Inferior parietal cortex (tissue), 1 donor: ENCODE measurements around the gene KIFAP3.
A peak's percentile ranks its signal among the peaks of the same experiment; 100 is the strongest.

ENCODE experiments used
- DNase-seq: peaks from one replicate; pipeline ENCODE4 v3.0.0-alpha.2; 2016; ENCODE audit errors: extremely low spot score

Gene KIFAP3

DNA sequence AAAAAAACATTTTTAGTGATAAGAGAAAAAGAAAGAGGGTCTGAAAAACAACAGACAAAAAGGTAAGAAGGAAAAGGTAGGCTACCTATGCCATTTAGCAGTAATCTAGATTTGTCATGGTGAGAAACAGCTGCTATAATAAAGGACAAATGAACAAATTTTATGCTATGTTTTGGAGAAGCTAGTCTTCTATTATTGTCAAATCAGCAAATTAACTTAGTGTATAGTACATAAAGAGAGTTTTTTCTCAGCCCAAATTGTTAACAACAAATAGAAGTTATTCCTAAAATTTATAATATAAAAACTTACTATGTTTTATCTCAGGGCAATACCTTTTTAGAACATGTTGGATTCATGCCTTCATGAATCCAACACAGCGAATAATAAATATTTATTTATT, 88.7 kb downstream of the KIFAP3 start:
- no peak for DNase-seq

DNA sequence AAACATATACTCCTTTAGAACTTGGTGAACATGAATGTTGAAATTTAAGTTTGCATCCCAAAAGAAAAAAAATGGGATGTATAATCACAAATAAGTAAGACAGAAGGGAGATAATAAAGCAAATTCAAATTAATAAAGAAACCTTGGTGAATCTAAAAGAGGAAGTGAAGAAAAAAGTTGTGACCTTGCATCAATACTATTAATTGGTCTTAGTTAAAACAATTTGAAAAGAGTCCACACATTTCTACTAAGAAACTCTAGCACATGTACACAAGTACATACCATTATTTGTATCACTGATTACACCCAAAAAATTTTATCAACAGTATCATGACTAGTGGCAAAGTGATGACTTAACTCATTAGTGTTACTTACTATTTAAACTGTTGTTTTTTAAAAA, 100.4 kb downstream of the KIFAP3 start:
- no peak for DNase-seq

DNA sequence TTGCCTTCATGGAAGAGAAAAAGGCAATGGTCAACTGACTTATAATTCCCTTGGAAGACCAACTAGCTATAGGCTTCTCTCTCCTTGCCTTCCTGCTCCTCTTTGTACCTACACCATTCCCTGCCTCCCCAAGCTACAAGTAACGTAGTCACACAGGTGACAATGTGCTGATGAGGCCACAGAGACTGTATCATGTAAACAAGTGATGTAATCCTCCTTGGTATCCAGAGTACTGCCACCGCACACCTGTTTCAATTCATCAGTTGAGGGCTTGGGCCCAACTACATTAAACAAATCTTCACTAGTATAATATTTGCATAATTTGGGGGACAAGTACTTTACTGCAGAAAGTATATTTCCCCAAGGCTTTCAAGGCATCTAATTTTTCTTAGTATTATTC, 104.4 kb downstream of the KIFAP3 start:
- no peak for DNase-seq

DNA sequence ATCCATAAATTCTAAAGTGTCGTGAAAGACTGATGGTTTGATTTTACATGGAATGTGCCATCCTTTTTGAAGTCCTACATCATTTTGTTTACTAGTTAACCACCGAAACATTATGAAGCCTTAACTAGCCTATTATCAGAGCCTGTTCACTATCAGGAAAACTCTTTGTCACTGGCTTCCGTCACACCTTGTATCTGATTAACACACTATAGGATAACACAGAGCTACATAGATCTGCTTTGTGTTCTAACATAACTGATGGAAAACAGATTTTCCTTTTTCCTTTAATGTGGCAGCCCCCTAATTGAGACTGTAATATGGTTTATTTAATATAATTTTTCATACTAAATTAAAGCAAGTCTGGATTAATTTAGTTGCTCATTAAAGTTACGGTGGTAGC, 106.3 kb downstream of the KIFAP3 start:
- no peak for DNase-seq

DNA sequence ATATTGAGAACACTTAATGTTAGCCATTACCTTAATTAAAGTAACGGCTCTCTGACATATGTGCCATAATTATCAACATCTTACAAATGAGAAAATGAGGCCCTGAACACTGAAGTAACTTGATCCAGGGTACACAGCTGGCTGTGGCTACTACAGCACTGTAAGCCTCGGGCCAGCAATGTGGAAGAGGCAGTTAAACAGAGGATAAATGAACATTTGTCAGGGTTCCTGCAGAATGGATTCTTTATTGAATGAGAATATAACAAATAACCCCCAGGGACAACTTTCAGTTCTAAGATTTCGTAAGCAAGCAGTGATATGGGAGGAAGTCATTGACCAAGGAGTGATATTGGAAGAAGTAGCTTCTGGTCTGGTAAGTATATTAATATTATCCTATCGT, 110.3 kb downstream of the KIFAP3 start:
- no peak for DNase-seq

DNA sequence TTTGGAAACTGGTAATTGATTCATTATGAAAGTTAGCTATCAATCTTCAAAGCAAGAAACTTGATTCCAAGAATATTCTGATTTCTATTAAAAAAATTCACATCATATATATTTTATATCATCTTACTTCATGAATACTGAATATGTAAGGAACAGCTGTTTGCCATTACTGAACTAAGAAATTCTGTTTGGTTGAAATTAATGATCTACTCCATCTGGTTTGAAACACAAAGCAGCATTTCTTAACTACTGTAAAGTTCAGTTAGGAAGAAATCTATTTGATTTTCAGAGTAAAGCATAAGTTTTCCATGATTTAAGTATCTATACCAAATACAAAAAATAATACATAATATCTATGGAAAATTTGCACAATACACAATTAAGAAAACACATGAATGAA, 114.8 kb downstream of the KIFAP3 start:
- DNase-seq: no peak

DNA sequence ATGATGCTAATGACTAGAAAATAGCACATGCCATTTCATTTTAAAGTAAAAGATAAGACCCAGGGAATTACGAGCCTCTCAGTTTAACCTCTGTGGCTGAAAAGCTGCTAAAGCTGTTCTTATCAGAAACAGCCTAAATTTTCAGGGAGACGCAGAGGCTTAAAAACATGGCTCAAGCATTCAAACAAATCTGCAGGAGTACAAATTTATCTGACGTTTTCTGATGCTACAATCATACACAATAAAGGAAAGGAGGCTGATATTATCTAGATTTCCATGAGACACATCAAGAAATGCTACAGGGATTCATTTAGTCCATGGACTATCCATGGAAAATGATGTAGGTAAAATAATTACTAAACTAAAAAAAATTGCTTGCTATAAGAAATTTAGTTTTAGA, 115.5 kb downstream of the KIFAP3 start:
- DNase-seq: no peak

DNA sequence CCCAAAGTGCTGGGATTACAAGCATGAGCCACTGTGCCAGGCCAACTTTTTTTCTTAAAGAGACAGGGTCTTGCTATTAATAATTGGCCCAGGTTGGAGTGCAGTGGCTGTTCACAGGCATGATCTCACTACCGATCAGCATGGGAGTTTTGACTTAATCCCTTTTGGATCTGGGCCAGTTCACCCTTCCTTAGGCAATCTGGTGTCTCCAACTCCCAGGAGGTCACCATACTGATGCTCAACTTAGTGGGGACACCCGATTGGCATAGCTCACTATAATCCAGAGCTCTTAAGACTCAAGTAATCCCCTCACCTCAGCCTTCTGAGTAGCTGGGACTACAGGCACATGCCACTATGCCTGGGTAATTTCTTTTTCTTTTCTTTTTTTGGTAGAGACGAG, 116.6 kb downstream of the KIFAP3 start:
- DNase-seq: no peak

DNA sequence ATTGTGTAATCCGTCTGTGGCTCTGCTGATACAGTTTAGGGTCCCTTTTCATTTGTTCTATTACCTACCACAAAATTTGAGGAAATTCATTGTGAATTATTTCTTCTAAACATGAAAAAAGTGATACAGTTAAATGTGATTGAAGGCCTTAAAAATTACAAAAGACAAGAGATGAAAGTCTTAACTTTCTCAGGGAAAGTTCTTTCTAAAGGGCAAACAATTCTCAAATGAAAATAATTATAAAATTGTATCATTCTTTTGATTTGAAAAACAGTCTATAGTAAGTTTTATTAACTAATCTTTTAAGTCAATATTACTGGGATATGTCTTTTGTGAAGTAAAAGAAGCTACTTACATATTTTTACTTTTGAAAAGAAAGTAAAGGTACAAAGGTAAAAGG, 123.4 kb downstream of the KIFAP3 start:
- no peak for DNase-seq

DNA sequence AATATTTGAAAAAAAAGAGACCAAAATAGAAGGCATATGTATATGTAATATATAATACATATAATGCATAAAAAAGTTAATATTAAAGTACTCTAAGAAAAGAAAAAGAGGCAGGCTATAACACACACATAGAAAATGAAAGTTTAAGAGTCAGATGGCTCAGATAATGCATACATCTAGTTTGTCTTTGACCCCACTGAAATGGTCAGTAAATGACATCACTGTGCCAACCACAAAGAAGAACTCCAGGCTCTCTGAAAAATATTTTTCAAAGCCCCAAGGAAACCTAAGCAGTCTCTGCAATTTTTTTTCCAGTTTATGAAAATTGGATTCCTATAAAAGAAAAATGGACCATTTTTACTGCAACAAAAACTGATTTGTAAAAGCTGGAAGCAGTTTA, 125.4 kb downstream of the KIFAP3 start:
- no peak for DNase-seq

DNA sequence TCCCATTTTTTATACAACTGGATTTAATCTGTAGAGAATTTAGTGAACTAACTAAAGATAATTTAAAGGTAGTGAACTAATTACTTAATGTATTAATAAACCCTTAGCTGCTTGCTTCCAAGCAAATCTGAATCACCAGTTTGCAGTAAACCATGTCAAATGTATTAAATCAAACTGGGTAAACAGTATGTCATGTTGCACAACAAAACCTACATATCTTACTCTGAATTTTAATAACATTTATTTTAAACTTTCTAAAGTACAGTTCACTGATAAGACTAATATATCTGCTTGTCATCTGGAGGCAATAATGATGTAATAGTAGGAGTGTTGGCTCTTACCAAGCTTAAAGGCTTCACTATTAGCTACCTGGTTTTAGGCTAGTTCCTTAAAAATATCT, 128.3 kb downstream of the KIFAP3 start:
- DNase-seq: no peak

DNA sequence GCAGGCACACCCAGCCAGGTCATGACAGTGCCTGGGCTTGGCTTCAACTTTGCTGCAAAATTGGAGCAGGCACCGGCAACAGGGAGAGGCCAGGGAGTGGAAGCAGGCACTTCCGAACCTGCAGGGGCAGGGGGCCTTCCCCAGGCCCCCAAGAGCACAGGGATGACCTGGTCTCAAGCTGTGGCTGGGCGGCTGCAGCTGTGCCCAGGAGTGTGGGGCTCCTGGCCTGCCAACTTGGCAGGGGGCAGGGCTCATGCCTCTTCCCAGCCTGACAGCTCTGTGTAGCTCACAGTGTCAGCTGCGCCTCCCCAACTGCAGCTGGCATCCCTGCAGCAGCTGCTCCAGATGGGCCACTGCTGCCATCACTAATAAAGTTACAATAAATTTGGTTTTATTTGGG, 129.3 kb downstream of the KIFAP3 start:
- DNase-seq: no peak

DNA sequence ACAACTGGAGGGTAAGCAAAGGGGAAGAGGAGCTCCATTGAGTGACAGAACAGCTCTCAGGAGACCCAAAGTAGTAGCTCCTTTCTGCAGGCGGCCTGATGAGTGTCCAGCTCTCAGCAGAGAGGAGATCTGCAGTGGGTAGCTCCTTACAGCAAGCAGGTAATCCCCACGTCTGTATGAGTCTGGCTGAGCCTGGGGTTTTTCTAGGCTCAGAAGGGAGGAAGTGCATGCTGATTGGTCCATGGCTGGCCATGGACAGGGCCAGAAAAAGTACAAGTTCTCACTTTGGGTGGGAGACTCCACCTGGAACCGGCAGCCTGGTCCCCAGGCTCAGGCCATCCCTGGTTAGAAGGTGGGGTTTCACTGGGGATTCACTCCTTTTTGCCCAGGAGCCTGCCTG, 129.9 kb downstream of the KIFAP3 start:
- DNase-seq: no peak

DNA sequence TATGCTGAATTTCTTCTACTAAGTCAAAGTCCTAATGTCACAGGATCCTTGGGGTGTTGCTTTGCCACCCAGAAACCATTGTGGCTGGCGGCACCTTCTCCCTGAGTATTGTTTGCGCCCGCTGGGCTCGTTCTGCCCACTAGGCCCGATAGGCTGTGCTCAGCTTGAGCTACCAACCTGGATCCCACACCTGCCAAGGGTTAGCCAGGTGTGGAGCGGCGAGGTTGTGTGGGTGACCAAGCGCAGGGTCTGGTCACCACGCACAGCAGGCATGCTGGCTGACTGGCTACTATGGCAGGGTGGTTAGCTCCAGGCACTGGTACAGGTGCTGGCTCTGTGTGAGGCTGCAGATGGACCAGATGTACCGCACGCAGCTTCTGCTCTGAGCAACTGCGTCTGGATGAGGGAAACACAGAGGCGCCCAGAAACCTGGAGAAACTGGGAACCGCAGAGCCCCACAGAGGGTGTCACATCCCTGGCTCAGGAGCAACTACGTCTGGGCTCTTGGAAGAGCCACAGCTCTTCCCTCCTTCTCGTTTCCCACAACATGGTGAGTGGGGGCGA, 130.4 kb downstream of the KIFAP3 start:
- no peak for DNase-seq

DNA sequence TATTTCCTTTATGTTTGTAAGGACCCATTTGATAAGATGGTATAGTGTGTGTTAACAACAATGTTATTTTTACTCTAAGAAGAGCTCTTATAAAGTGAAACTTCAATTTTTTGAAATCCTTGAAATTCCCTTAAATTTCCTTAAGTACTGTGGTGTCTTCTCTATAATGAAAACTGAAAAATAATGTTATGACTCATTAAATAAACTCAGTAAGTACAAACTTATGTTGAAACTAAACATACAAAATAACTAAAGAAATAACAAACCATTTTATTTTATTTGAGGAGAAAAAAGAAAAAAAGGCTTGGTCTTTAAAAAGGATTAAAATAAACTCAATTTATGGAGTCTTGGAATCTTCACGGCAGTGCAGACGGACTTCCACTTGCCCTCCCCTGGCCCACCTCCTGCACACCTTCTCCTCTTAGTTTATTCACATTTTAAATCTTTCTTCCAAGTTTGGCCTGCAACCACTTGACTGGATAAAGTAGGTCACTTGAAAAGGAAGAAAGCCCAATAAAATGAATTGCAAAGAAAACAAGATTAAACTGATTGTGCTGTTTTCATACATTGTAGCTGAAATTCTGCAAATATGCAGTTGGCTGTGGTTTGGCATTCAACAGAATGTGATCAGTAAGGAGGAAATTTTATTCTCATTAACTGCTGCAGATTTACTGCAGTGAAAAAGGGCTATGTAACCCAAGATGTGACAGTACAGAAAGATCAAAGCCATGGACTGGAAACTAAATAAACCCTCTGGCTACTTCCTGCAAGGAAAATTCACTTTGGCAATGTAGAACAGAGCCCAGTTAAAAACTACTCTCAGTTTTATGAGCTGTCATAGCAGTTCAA, 132.3 kb downstream of the KIFAP3 start:
- no peak for DNase-seq

DNA sequence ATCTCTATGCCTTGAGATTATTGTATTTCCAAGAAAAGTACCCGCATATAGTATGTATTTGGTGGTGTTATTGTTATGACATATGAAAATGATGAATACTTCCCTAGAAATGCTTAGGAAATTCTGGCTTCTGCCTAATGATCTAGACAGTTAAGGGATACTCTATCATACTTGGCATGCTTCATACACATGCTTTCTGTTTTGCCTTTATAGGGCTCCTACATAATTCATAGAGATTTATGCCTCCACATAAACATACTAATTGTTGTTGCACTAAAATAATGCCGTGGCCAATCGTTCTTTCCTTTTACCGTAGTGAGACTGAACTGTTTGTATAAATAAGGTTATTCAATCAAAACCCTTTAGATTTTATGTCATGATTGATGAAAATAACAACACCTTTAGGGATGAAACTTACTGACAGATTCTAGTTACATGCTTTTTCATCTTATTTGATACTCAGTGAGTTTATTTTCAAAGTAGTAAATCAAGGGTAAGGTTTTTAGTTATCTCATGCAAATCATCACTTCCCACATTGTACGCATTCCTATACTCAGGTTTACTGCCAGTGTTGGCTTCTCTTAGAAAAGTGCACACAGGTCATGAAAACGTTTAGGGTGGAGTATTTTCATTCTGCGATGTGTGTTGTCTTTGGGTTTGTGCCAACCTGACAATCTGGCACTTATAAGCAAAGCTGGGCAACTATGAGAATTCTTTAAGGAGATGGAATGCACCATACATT, 140.3 kb downstream of the KIFAP3 start:
- DNase-seq: no peak

DNA sequence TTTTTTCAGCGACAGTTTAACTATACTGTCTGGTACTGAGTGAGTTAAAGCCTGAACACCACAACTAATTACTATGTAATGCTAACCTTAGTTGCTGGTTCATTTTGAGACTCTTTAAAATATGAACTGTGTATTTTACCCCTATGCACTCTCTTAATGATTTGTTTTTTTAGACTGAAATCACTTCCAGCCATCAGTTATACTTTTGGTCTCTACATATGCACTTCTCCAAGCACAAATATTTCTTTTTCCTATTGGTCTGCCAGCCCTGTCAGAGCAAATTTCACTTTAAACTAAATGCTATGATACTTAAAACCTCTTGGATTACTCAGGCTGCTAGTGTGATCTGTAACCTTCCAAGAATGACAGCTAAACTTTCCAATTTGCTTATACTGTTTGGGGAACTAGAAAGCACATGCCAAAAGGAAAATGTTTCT, 142.7 kb downstream of the KIFAP3 start:
- DNase-seq: no peak

DNA sequence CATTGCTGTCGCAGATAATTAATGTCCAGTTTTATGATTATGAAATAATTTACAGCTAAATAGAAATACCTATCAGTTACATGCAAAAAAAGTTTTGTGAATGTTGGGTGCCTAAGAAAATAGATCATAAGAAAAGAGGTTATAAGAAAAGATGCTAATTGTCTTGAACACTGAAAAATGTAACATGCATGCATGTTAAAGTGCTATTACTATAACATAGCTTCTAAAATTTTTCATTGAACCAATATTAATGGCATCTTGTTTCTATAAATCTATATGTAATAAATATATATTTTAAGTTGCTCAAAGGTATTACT, 145.3 kb downstream of the KIFAP3 start:
- no peak for DNase-seq

DNA sequence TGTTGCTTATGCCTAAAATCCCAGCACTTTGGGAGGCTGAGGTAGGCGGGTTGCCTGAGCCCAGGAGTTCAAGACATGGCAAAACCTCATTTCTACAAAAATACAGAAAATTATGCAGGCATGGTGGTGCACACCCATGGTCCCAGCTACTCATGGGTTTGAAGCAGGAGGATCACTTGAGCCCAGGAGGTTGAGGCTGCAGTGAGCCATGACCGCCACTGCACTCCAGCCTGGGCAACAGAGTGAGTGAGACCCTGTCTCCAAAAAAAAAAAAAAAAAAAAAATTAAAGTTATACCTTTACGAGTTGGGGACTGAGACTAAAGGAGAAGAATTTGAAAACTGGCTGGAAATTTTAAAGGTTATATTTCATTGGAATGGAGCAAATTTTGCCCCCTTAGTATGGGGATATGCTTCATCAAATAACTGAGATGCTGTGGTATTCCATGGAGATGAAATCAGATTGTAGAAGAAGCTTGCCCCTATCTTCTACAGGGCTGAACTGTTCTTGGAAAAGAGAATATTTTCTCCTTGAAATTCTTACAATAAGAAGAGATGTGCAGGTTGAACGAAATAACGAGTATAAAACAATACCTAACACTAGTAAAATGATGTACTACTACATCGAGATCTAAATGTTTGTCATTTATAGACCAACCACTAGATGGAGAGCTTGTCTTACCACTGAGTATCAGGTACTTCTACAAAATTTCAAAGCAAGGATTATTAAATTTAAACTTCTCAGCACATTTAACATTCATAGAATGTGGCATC, 145.9 kb downstream of the KIFAP3 start:
- peak; percentile 62 for DNase-seq

DNA sequence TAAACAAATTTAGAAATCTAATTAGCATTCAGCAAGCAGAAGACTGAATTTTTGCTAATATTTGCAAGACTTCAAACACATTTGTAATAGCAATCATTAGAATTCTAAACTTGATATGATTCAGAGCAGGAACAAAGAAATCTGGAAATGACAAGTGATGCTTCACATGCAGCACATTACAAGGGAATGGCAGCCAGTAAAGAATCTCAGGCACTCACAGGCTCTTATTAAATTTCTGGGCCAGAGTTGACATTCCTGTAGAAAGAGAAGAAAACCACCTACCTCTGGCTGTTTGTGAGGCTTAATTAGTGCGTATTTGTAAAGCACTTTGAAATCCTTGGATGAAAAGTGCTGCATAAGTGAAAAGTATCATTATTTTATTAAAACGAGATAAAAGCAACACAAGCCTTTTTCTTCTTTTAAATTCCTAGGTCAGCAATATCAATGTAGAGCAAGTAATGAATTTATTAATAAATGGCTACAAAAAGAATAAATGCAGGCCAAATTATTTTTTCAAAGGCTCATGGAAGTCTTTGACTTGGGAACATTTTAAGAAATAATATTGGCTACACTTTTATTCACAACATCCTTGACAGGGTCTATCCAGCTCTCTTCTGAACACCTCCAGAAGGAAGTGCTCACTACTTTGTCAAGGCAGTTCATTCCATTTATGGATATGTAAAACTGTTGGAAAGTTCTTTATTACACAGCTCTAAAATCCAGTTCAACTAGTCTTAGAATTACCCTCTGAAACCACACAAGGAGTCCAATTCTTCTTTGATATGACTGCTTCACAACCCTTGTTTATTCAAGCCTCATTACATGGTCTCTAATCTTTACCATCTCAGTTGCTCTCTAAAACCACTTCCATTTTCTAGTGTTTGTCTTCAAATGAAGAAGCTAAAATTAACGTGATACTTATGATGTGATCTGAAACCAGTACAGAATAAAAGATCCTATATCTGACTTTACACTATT, 148.7 kb downstream of the KIFAP3 start:
- DNase-seq: no peak

DNA sequence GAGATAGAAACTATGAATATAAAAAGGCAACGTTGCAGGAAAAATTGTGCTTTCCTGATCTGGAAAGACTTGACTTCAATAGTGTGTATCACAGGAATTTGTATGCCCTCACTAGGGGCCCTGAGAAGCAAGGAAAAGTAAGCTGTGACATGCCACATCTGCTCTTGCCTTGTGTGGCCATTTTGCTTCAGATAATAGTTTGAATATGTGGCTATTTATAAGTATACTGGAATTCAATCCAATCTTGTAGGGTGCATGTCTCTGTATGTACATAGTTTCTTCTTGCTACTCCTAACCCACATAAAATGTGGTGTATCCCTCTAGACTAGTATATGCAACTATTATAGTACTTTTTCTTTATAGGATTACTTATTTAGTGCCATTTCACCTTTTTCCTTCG, 149.7 kb downstream of the KIFAP3 start:
- no peak for DNase-seq
